Left forelimb (tissue), 1 donor: Measurements from ENCODE around the gene FRMD4B.

Experiments
- DNase-seq: peaks from one replicate; pipeline ENCODE4 v3.0.0-alpha.2; 2018; ENCODE audit warnings: low spot score

Gene FRMD4B

GRCh38 chr3:69174871-69175737 is 210.8 kb downstream of the FRMD4B start:
- DNase-seq, result no peak

DNA sequence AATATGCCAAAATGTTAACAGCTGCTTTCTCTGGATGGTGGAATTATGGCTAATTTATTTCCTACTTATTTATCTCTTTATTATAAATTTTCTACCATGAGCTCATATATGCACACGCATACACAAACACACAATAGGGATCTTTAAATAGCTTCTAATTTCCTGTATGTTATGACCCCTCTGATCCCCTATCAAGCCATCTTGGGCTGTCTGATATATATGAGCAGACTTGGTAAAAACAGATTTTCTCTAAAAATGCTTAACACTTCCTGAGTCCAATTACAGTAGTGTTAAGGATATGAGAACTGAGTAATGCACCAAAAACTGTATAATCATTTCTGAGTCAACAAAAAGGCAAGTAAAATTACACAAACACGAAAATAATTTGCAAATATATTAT is 211.4 kb downstream of the FRMD4B start:
- DNase-seq, result no peak

DNA sequence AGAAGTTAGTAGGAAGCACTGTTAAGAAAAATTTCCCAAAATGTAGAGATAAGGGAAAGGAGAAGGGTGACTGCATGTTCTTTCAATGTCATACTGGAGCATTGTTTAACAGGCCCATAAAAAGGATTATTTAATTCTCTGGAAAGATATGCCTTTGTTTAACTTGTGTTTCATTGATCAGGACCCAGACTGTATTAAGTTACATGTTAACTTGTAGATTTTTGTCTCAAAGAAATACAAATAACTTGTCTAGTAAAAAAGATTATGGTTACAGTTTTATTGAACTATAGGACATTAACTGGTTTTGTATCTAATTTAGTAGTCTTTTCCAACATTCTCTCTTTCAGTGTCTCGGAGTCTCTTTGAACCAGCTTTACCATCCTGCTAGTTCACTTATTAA is 213.8 kb downstream of the FRMD4B start:
- no peak for DNase-seq

DNA sequence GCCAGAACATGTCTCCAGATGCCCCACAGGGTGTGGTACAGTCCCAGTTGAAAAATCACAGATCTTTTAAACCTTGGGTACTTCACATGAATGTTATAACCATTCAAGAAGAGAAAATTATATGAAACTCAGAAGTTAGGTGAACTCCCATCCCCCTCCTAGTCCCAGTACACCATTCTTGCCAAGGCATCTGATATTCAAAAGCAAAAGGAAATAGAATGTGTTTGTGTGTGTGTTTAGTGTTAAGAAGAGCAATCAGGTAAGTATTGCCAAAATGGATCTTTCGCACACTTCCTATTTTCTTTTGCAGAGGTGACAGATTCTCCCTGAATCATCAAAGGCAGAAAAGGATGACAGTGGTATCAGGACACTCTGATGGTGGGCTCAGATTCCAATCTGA is 219.4 kb downstream of the FRMD4B start:
- no peak for DNase-seq

DNA sequence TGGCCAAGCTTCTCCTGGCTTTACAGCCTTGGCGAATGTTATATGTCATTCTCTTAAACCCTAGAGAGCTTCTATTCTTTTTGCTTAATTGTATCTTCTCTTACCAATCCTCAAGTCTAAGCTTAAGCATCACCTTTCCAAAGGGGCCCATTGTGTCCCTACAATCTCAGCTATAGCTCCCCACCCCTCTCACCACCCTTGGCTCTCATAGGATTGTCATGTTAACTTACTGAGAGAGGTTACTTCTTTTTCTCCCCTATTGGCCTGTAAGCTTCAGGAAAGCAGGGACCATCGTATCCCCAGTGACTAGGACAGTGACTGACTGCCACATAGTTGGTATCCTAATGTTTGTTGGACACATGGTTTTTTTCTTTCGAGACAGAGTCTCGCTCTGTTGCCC is 220.1 kb downstream of the FRMD4B start:
- DNase-seq, result no peak

DNA sequence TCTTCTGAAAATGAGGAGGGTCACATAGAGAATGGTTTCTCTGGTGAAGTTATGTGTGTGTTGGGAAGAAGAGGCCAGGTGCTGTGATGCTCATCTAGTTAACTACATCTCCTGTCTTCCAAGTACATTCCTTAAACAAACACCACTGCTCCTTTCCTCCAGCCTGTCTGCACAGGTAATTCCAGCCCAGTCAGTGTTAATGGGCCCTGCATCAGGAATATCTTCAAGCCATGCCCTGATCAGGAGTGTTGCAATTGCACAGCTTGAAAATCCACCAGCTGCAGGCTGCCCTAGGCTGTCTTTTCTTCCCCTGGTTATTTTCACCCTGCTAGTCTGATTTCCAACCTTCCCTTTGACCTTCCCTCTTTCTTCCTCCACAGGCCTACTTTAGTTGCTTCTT is 221.6 kb downstream of the FRMD4B start:
- no peak for DNase-seq

- no peak for DNase-seq
Measured at GRCh38 chr3:69162308-69162980, 223.4 kb downstream of the FRMD4B start.

DNA sequence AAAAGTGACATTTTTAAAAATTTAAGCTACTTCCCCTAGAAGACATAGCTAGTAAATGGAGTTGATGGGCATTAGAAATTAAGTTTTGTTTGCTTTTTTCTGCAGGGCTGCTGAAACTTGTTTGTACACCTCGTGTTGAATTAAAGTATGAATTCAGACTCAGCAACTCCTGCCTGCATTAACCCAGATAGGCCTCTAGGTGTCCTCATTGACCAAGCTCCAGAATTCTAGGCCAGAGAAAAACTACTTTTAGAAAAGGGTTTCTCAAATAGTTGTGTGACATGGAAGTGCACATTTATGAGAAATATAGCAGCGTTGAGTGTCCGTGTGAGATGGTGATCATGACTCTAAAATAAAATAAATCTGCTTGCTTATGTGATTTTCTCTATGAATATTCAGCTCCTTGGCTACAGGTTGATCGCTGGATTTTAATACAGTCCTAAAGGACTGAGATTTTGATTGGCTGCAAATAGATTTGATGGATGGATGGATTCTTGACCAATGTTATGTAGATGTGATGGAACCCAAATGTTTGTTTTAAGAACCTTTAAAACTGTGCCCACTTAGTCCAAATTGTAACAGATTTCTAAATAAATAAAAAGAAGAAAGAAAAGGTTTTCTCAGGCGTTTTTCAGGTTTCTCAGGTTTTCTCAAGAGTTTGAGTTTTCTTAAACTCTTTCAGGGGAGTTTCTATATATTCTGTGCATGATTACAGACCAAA is 224.1 kb downstream of the FRMD4B start:
- DNase-seq, result no peak

DNA sequence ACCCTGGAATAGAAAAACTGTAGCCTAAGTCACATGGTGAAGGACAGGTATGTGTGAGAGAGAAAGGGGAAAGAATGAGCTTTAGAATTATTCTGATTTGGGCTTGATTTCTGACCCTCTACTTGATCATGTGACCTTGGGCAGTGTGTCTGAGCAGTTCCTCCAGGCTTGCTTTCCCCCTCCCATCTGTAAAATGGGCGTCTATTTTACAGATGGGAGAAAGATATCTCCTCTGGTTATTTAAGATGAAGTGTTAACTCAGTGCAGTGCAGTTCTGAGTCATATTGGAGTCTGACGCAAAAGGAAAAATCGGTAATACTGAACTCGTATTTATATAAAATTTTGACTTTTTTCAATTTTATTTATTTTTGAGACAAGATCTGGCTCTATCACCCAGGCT is 225.4 kb downstream of the FRMD4B start:
- DNase-seq, result no peak

DNA sequence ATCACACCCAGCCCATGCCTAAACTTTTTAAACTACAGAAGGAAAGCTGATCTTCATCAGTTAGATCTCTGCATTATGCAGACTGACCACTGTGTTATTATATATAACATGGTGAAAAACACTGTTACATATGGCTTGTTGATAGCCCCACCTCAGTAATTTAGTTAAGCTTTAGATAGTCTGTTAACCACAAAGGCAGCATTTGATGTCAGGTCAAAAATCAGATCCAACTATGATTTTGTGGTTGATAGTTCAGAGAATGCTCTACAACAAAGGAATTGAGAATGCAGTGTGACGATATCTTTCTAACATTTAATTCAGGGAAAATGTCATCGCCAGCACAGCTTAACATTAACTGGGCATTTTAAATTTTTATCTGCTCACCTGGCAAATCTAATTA is 225.8 kb downstream of the FRMD4B start:
- DNase-seq, result no peak

DNA sequence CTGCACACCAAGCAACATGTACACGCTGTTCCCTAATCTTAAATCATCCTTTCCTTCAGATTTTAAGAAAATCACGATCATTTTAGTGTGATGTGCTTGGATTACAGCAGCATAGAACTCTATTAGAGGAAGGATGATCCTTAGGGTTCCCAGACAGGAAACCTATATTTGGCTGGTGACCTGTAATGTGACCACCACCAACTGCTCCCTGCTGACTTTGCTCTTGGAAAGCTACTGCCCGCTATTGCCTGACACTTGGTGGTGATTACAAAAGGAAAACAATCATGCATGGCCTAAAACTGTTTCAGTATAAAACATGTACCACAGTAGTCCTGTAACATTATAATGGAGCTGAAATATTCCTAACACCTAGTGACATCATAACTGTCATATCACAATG is 236.3 kb downstream of the FRMD4B start:
- DNase-seq, result no peak

DNA sequence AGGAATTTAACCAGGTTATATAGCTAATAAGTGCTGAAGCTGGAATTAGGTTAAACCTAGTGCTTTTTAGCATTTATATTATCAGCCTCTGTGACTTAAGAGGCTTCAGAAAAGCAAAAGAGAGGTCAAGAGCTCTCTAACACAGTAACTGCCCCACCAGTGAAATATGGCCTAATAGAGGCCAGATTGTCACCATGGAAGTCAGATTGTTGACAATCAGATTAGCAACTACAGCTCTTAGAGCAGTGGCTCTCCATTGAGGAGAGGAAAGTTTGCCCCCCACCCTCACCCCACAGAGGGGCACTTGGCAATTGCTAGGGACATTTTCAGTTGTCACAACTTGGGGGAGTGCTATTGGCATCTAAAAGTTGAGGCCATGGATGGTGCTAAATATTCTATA is 240.2 kb downstream of the FRMD4B start:
- no peak for DNase-seq

- no peak for DNase-seq
Measured at GRCh38 chr3:69144631-69145245, 241.2 kb downstream of the FRMD4B start.

- no peak for DNase-seq
Measured at GRCh38 chr3:69143612-69144011, 242.3 kb downstream of the FRMD4B start.

DNA sequence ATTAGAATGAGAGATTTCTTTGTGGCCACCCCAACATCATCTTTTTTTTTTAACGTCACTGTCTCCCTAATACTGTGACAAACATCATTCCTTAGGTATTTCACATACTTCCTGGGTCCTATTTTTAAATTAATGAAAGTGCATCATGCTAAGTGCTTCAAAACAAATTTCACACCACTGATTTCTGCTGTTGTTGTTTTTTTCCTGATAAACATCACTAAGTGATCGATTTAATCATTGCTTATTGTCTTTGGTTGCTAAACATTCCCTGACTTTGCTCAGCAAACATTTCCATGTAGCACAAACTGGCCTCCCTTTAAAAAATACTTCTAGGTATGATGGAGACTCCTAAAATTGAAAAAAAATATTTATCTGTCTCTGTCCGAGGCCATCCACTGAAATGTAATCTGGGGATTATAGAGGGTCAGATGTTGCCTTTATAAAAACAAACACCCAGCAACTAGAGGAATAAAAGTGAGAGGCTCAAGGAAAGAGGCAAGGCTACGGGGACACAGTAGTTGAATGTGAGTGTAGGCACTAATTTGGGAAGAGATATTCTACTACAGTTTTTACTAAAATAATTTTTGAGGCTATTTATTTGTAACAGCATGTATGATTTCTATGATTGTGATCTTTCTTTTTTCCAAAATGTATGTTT is 243.0 kb downstream of the FRMD4B start:
- no peak for DNase-seq

- no peak for DNase-seq
Measured at GRCh38 chr3:69142090-69142489, 243.8 kb downstream of the FRMD4B start.

GRCh38 chr3:69141313-69141712 is 244.6 kb downstream of the FRMD4B start:
- no peak for DNase-seq

- DNase-seq, result no peak
Measured at GRCh38 chr3:69137412-69137811, 248.5 kb downstream of the FRMD4B start.

- DNase-seq, result no peak
Measured at GRCh38 chr3:69137005-69137404, 248.9 kb downstream of the FRMD4B start.

DNA sequence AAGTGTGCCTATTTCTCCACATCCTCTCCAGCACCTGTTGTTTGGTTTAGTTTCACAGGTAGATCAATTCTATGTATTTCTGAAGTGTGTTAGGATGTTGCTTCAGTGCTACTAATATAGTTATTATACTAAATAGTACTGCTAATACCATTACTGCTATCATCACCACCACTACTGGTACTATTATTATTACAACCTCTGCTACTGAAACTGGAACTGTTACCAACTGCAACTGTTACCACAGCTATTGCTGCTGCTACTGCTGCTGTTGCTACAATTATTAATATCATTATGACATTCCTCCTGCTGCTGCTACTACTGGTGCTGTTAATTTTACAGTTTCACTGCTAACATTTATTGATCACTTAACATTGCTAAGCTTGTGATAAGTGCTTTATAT is 255.2 kb downstream of the FRMD4B start:
- no peak for DNase-seq

DNA sequence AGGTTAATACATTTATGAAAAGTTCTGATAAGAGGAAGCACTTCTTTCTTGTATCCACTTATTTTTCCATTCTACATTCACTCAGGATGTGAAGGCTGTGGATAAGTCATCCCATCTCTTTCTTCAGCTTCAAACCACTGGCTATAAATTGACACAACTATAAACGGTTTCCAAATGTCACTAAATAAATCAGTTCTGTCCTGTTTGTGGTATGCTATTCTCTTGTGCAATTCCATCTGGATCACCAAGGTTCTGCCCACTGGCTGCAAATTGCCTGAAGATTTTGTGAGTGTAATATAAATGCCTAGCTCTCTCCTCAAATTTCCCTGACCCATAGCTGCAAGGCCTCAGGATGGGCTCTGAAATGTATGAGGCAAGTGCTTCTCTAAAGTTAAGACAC is 256.4 kb downstream of the FRMD4B start:
- no peak for DNase-seq

- DNase-seq, result no peak
Measured at GRCh38 chr3:69128509-69128908, 257.4 kb downstream of the FRMD4B start.
